Keratinocyte (primary cell): ENCODE measurements around the gene ARMC3. TPM values are rescaled to one million over a fixed set of nuclear protein-coding genes. Genes with fewer than 3 reads are reported as not detected.

Experiments used
- DNase-seq: peaks from one replicate; pipeline ENCODE4 v3.0.0-alpha.2; 2011; ENCODE audit warnings: low read depth, missing footprints, low spot score
- FAIRE-seq: peaks from 2 replicates; lab custom pipeline; 2011; peaks lifted over from hg19 to GRCh38; lab: Jason Lieb, UNC
- H2AFZ ChIP-seq: 2 replicates; pipeline ENCODE4 v1.6.0; 2012; ENCODE audit warnings: low read length, control low read depth, inconsistent platforms; ENCODE audit not compliant: control insufficient read depth
- H3K27ac ChIP-seq: 2 replicates; pipeline ENCODE4 v1.5.1; 2011; ENCODE audit warnings: low read length; ENCODE audit not compliant: control insufficient read depth, insufficient read depth
- H3K27me3 ChIP-seq: 3 replicates; pipeline ENCODE4 v1.6.0; 2011; ENCODE audit warnings: low read length; ENCODE audit not compliant: control insufficient read depth, insufficient read depth; ENCODE audit errors: extremely low read depth
- H3K36me3 ChIP-seq, 2 experiments: 2 replicates in 1 of 2; 3 replicates in 1 of 2; pipeline ENCODE4 v1.5.1; 2011; ENCODE audit warnings: low read length in 2 of 2, mild to moderate bottlenecking in 1 of 2; ENCODE audit not compliant: control insufficient read depth in 2 of 2, insufficient read depth in 2 of 2; ENCODE audit errors: extremely low read depth in 1 of 2
- H3K4me1 ChIP-seq: 3 replicates; pipeline ENCODE4 v1.5.1; 2011; ENCODE audit warnings: low read length; ENCODE audit not compliant: control insufficient read depth, insufficient read depth; ENCODE audit errors: extremely low read depth
- H3K4me2 ChIP-seq: 3 replicates; pipeline ENCODE4 v1.6.0; 2011; ENCODE audit warnings: low read depth, low read length; ENCODE audit not compliant: control insufficient read depth, insufficient read depth; ENCODE audit errors: extremely low read depth
- H3K4me3 ChIP-seq, 3 experiments: fragments of 200-600 bp in 1 of 3; sonication (generic) in 1 of 3; 2 replicates in 2 of 3; 3 replicates in 1 of 3; pipeline ENCODE4 v1.5.1; 2011 to 2016; ENCODE audit warnings: low read length in 3 of 3, mild to moderate bottlenecking in 3 of 3, control low read depth in 2 of 3, inconsistent platforms in 1 of 3, low read depth in 1 of 3, mixed read lengths in 1 of 3, mixed run types in 1 of 3, moderate library complexity in 1 of 3; ENCODE audit not compliant: control insufficient read depth in 2 of 3, insufficient read depth in 2 of 3; ENCODE audit errors: extremely low read depth in 1 of 3
- H3K79me2 ChIP-seq: 2 replicates; pipeline ENCODE4 v1.6.0; 2012; ENCODE audit warnings: low read length; ENCODE audit not compliant: control insufficient read depth, insufficient read depth
- H3K9ac ChIP-seq: 3 replicates; pipeline ENCODE4 v1.6.0; 2011; ENCODE audit warnings: low read length; ENCODE audit not compliant: control insufficient read depth, insufficient read depth; ENCODE audit errors: extremely low read depth
- H3K9me1 ChIP-seq: 3 replicates; pipeline ENCODE4 v1.6.0; 2011; ENCODE audit warnings: low read length; ENCODE audit not compliant: control insufficient read depth, insufficient read depth; ENCODE audit errors: extremely low read depth
- H3K9me3 ChIP-seq: 2 replicates; pipeline ENCODE4 v1.5.1; 2012; ENCODE audit warnings: low read depth, low read length; ENCODE audit not compliant: control insufficient read depth
- H4K20me1 ChIP-seq: 3 replicates; pipeline ENCODE4 v1.6.0; 2011; ENCODE audit warnings: low read length; ENCODE audit not compliant: control insufficient read depth, insufficient read depth; ENCODE audit errors: extremely low read depth
- CTCF ChIP-seq, 3 experiments: IDR thresholded peaks in 1 of 3; conservative IDR thresholded peaks in 1 of 3; optimal IDR thresholded peaks in 1 of 3; 2 replicates in 2 of 3; 3 replicates in 1 of 3; pipeline versions ENCODE3 to v1.5.1; 2011; ENCODE audit warnings: low read length in 3 of 3, mild to moderate bottlenecking in 3 of 3, moderate library complexity in 2 of 3, control low read depth in 1 of 3, inconsistent platforms in 1 of 3; ENCODE audit not compliant: insufficient read depth in 2 of 3; ENCODE audit errors: extremely low read depth in 1 of 3
- EZH2 ChIP-seq: IDR thresholded peaks from one replicate; pipeline ENCODE4 v1.6.1; 2012; ENCODE audit warnings: inconsistent platforms, mild to moderate bottlenecking, low read length, moderate library complexity
- dilution Hi-C: fragments of 300-500 bp; cut with MboI; formaldehyde crosslinking; loops from one replicate; pipeline ENCODE4 v1.7.0; 2020; ENCODE audit warnings: low sequenced_read_pairs; ENCODE audit not compliant: extremely low pct_ligation_motif_present
- polyA plus RNA-seq, 5 experiments: library from polyadenylated mRNA; depleted of rRNA in 3 of 5; stranded (reverse) in 3 of 5; stranded (forward) in 1 of 5; unstranded in 1 of 5; fragments of >200 nt; gene quantifications; 1 replicate in 1 of 5; 2 replicates in 3 of 5; 3 replicates in 1 of 5; pipeline versions ENCODE4 v1.2.1 to v1.2.3, GENCODE V29; 2011 to 2012; ENCODE audit warnings: missing spikeins in 2 of 5, low read depth in 1 of 5, low replicate concordance in 1 of 5
- small RNA-seq, 3 experiments: library from RNA; depleted of rRNA; stranded (forward); fragments of <200 nt; gene quantifications; one replicate each; pipeline ENCODE3, GENCODE V24; 2012; ENCODE audit warnings: low read depth in 3 of 3, low replicate concordance in 1 of 3; ENCODE audit not compliant: insufficient read length in 3 of 3

The ARMC3 gene
- polyA plus RNA-seq, 1 donor (not counting 4 experiments of a cell fraction or from before 2014, with no cell fraction given) = not detected

- H3K4me1 ChIP-seq = peaks cover 7% of the 10 kb centered on the region
- no peak overlapping the region for H2AFZ ChIP-seq
- no peak for TF ChIP-seq EZH2
- H3K9me1 ChIP-seq = no peaks in the 10 kb centered on the region
- dilution Hi-C loops = no loop called here
- H3K27me3 ChIP-seq = peaks cover 7% of the 10 kb centered on the region
- H4K20me1 ChIP-seq = no peaks in the 10 kb centered on the region
- no peak overlapping the region for H3K27ac ChIP-seq
- no peaks in the 10 kb centered on the region for H3K79me2 ChIP-seq
- H3K36me3 ChIP-seq = no peaks in the 10 kb centered on the region
- H3K9ac ChIP-seq = no peak overlapping the region
- no peak for DNase-seq
- FAIRE-seq = peak; percentile 43
- H3K9me3 ChIP-seq = no peaks in the 10 kb centered on the region
- H3K4me2 ChIP-seq = peak overlapping the region; percentile 12
- H3K4me3 ChIP-seq = no peak overlapping the region
Observed at GRCh38 chr10:23081221-23081750, 153.4 kb downstream of the ARMC3 start.

GRCh38 chr10:23081891-23082290, 154.0 kb downstream of the ARMC3 start:
- Histone ChIP-seq H3K4me1 (peaks cover 7% of the 10 kb centered on the region), H3K4me2 (no peak overlapping the region), H3K4me3 (no peak overlapping the region), H3K79me2 (no peaks in the 10 kb centered on the region), H4K20me1 (no peaks in the 10 kb centered on the region), H3K27ac (no peak overlapping the region), H3K9ac (no peak overlapping the region), H3K9me3 (no peaks in the 10 kb centered on the region), H3K27me3 (peaks cover 7% of the 10 kb centered on the region), H3K9me1 (no peaks in the 10 kb centered on the region), H2AFZ (no peak overlapping the region), H3K36me3 (no peaks in the 10 kb centered on the region)
- dilution Hi-C loops = no loop called here
- no peak for DNase-seq
- TF ChIP-seq CTCF (optimal IDR thresholded peaks at IDR 0.05 in 1 of 3, IDR thresholded peaks at IDR 0.05 in 1 of 3, conservative IDR thresholded peaks at IDR 0.05 in 1 of 3; ENCODE audit: extremely low read depth in 1 of 3, insufficient read depth in 2 of 3, low read length in 3 of 3) (peak; percentile 8 to 30 (median 29)), EZH2 (no peak)
- no peak for FAIRE-seq

Small RNA genes within 50 kb of the gene (small RNA-seq; reads per million reads assigned to genes)
- gene RNA5SP304 = 0.13 to 8.7 (median 2.8) reads per million in 3 experiments

Other genes starting within 250 kb of the ARMC3 start
- 7.0 to 15.5 TPM (median 10.0 TPM) in 3 replicates for gene PIP4K2A, start 213.5 kb upstream of the ARMC3 start, polyA plus RNA-seq
- 21.7 to 41.4 TPM (median 27.6 TPM) in 3 replicates for gene MSRB2, start 167.5 kb downstream of the ARMC3 start, polyA plus RNA-seq